NCI-H1694 treated with DMSO at 0.1 percent for 48 hours (cell line): ENCODE data around the gene BPIFB2.

Experiments used
- DNase-seq: peaks from one replicate; lab custom pipeline; 2025; lab: John Stamatoyannopoulos, UW

Gene BPIFB2

GRCh38 chr20:33005908-33006775 is 1.4 kb upstream of the BPIFB2 start:
- DNase-seq = no peak

GRCh38 chr20:33006776-33007375 is 628 bp upstream of the BPIFB2 start:
- no peak for DNase-seq

GRCh38 chr20:33008336-33009213 is 1.1 kb downstream of the BPIFB2 start:
- no peak for DNase-seq

- DNase-seq = no peak
These were observed 2.0 kb downstream of the BPIFB2 start for GRCh38 chr20:33009214-33010132.

- DNase-seq = no peak
These were observed 2.6 kb downstream of the BPIFB2 start for GRCh38 chr20:33010133-33010504.

- DNase-seq = no peak
These were observed 3.4 kb downstream of the BPIFB2 start for GRCh38 chr20:33010674-33011449.

- no peak for DNase-seq
These were observed 5.1 kb downstream of the BPIFB2 start for GRCh38 chr20:33012327-33013189.

GRCh38 chr20:33013701-33014326 is 6.3 kb downstream of the BPIFB2 start:
- no peak for DNase-seq

- DNase-seq = no peak
These were observed 7.0 kb downstream of the BPIFB2 start for GRCh38 chr20:33014336-33015113.

GRCh38 chr20:33015114-33015484 is 7.6 kb downstream of the BPIFB2 start:
- no peak for DNase-seq

GRCh38 chr20:33015700-33016580 is 8.4 kb downstream of the BPIFB2 start:
- no peak for DNase-seq

GRCh38 chr20:33016581-33017109 is 9.1 kb downstream of the BPIFB2 start:
- no peak for DNase-seq

GRCh38 chr20:33017542-33017941 is 10.0 kb downstream of the BPIFB2 start:
- DNase-seq = no peak

GRCh38 chr20:33018169-33018931 is 10.8 kb downstream of the BPIFB2 start:
- DNase-seq = no peak

GRCh38 chr20:33019465-33020277 is 12.2 kb downstream of the BPIFB2 start:
- DNase-seq = no peak
